Measurements from ENCODE around the gene NFIX. TPM values are rescaled to one million over a fixed set of nuclear protein-coding genes. Genes with fewer than 3 reads are reported as not detected.
A peak's percentile ranks its signal among the peaks of the same experiment; 100 is the strongest.

NFIX gene
- total and polyA plus RNA-seq, 9 of the 15 experiments (the other 6 are each of a cell fraction or from before 2014, with no cell fraction given) = 0.28 to 26.8 (median 5.4) TPM

DNA sequence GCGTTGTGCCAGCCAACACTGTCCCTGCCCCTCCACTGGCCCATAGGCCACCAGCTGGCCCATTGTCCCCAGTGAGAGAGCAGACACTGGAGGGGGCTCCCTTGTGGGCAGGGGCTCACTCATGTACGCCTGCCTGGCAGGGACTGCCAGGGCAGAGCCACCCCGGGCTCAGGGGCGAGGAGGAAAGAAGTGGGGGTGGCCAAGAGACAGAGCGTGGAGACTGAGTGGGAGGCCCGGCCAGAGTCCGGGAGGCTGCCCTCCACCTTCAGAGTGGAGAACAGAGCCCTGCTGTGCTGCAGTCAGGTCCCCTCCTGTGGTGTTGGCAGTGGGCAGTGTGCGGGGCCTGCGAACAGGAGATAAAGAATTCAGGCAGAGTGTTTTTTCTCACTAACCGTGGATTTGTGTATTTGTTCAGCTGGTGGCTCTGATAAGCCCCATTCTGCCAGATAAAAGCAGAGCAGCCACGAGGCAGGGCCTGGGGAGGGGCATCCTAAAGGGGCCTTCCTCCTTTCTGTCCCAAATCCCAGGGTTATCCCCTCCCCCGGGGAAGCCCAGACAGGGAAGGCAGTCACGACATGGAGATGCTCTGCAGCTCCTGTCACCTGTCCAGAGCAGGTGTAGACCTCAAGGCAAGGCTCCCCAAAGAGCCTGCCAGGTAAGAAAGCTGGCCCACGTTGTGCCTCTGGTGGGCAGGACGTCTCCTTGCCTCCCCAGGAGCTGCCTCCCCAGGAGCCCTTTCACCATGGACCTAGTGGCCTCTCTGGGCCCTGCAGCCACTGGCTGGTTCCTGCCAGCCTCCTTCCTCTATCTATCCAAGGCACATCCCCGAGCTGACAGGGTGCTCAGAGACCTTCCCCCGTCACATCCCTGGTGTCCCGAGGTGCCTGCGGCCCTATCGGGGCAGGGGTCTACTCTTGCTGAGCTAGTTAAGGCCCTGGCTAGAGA, 74.4 kb downstream of the NFIX start:
- ChIA-PET CTCF (ENCODE audit: low intra/inter-chr PET ratio) (interaction anchor here (0.5 kb wide), 1 partner anchor 207 kb away, joined by 3 read pairs; no protein-coding TSS in a partner anchor), POLR2A (interaction anchor here (0.8 to 3.4 kb wide), 9 partner anchors 8 to 84 kb away, joined by 3 to 20 read pairs (median 5); no protein-coding TSS in a partner anchor)
- peak overlapping the region; percentile 59 for H3K4me2 ChIP-seq (ENCODE audit: insufficient read depth, low read length)
- H3K79me2 ChIP-seq (ENCODE audit: control insufficient read depth, insufficient read depth, low read length) = peaks cover 23% of the 10 kb centered on the region; the same call in 2 of the 3 replicates
- H3K27me3 ChIP-seq (ENCODE audit: control insufficient read depth in 2 of 2, insufficient read depth in 2 of 2, low read length in 2 of 2) = no peaks in the 10 kb centered on the region
- DNase-seq (ENCODE audit: extremely low read depth in 1 of 4, low spot score in 3 of 4) (peak; percentile 91 to 94 (median 92)), ATAC-seq (peak; percentile 86), FAIRE-seq (peak; percentile 99)
- peaks cover 5% of the 10 kb centered on the region for H3K9me1 ChIP-seq (ENCODE audit: control insufficient read depth, insufficient read depth, low read length)
- H3K4me1 ChIP-seq (replicated peaks in 1 of 2; ENCODE audit: control insufficient read depth in 2 of 2, insufficient read depth in 2 of 2, low read length in 2 of 2) = peaks cover 43 to 84% of the 10 kb centered on the region in 2 experiments
- intact Hi-C loops (cut with micrococcal nuclease) (no loop called here), in situ Hi-C loops (cut with MboI) (no loop called here)
- H2AFZ ChIP-seq (ENCODE audit: low read depth, low read length) = 0 out of 2 replicates have a peak overlapping the region, but pooled peaks have one; percentile 0
- no peaks in the 10 kb centered on the region for H4K20me1 ChIP-seq (replicated peaks; ENCODE audit: control insufficient read depth, insufficient read depth, low read length)
- WGBS (ENCODE audit: insufficient coverage, low coverage, missing lambda C conversion rate) = 9% methylated on average over 18 of the region's 20 CpGs
- H3K9me3 ChIP-seq (replicated peaks; ENCODE audit: control insufficient read depth, insufficient read depth, low read depth, low read length) = no peaks in the 10 kb centered on the region
- H3K36me3 ChIP-seq (ENCODE audit: control insufficient read depth, insufficient read depth, low read length) = peaks cover 13% of the 10 kb centered on the region; the same call in 1 of the 3 replicates
- H3K27ac ChIP-seq (ENCODE audit: extremely low read depth, low read depth, low read length) = peak overlapping the region; percentile 63
- no peak overlapping the region for H3K4me3 ChIP-seq
- no TSS peak for BruUV-seq (replicated peaks)
- peak overlapping the region; percentile 48 to 89; a peak in 3 of 4 replicates for H3K9ac ChIP-seq (ENCODE audit: insufficient read depth in 1 of 2, low read depth in 2 of 2, low read length in 2 of 2)
- TF ChIP-seq MYNN (IDR thresholded peaks at IDR 0.05) (peak; percentile 95), MYNN (CRISPR knock-in tag; IDR thresholded peaks at IDR 0.05) (no peak), SMARCA5 (IDR thresholded peaks at IDR 0.05) (peak; percentile 62; the same call in 1 of the 2 replicates), ZNF41 (CRISPR knock-in tag; conservative IDR thresholded peaks at IDR 0.05) (0 out of 2 replicates have a peak, but pooled peaks have one; percentile 22), ZNF561 (CRISPR knock-in tag; conservative IDR thresholded peaks at IDR 0.05) (no peak), NFE2L1 (tag; IDR thresholded peaks at IDR 0.05; ENCODE audit: borderline replicate concordance, low read depth) (no peak), ZNF311 (CRISPR knock-in tag; IDR thresholded peaks at IDR 0.05) (peak; percentile 82), DDX20 (tag; IDR thresholded peaks at IDR 0.05; ENCODE audit: low read depth) (peak; percentile 41; the same call in 1 of the 2 replicates), ZNF699 (CRISPR knock-in tag; IDR thresholded peaks at IDR 0.05; ENCODE audit: insufficient replicate concordance) (no peak), ZNF133 (CRISPR knock-in tag; IDR thresholded peaks at IDR 0.05) (no peak), TAL1 (IDR thresholded peaks at IDR 0.05) (peak; percentile 99), ZNF274 (IDR thresholded peaks at IDR 0.05; ENCODE audit: borderline replicate concordance, low read depth, low read length) (peak; percentile 37; the same call in 1 of the 2 replicates), PML (IDR thresholded peaks at IDR 0.05; ENCODE audit: low read length) (peak; percentile 96), RBBP5 (IDR thresholded peaks at IDR 0.05; ENCODE audit: borderline replicate concordance, insufficient read depth, low read length, poor library complexity, severe bottlenecking) (peak; percentile 40), HMG20A (CRISPR knock-in tag; conservative IDR thresholded peaks at IDR 0.05) (no peak)
- TF ChIP-seq, protein P1, sequence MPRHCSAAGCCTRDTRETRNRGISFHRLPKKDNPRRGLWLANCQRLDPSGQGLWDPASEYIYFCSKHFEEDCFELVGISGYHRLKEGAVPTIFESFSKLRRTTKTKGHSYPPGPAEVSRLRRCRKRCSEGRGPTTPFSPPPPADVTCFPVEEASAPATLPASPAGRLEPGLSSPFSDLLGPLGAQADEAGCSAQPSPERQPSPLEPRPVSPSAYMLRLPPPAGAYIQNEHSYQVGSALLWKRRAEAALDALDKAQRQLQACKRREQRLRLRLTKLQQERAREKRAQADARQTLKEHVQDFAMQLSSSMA (CRISPR knock-in tag; IDR thresholded peaks at IDR 0.05) = no peak
- TF ChIP-seq, protein P2, sequence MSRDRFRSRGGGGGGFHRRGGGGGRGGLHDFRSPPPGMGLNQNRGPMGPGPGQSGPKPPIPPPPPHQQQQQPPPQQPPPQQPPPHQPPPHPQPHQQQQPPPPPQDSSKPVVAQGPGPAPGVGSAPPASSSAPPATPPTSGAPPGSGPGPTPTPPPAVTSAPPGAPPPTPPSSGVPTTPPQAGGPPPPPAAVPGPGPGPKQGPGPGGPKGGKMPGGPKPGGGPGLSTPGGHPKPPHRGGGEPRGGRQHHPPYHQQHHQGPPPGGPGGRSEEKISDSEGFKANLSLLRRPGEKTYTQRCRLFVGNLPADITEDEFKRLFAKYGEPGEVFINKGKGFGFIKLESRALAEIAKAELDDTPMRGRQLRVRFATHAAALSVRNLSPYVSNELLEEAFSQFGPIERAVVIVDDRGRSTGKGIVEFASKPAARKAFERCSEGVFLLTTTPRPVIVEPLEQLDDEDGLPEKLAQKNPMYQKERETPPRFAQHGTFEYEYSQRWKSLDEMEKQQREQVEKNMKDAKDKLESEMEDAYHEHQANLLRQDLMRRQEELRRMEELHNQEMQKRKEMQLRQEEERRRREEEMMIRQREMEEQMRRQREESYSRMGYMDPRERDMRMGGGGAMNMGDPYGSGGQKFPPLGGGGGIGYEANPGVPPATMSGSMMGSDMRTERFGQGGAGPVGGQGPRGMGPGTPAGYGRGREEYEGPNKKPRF (IDR thresholded peaks at IDR 0.05; ENCODE audit: low read depth, low read length) = no peak
